Cardiac fibroblast (primary cell): ENCODE data around the gene SRI.

ENCODE experiments used
- DNase-seq, 2 donors: peaks; one replicate each; pipeline versions ENCODE4 v3.0.0 to v3.0.0-alpha.2; 2010; ENCODE audit warnings: low read depth in 2 of 2
- H3K4me3 ChIP-seq, 2 donors: replicated peaks in 1 of 2; 1 replicate in 1 of 2; 2 replicates in 1 of 2; pipeline ENCODE4 v1.5.1; 2011; ENCODE audit warnings: low read depth in 2 of 2, low read length in 2 of 2, mild to moderate bottlenecking in 2 of 2, moderate library complexity in 1 of 2
- TF ChIP-seq, protein P1 (sequence below): IDR thresholded peaks from one replicate; pipeline ENCODE4 v1.5.1; 2011; ENCODE audit warnings: low read depth, mild to moderate bottlenecking, low read length, inconsistent platforms

The SRI gene

GRCh38 chr7:88216276-88216675, 3.6 kb downstream of the SRI start:
- H3K4me3 ChIP-seq = no peak overlapping the region
- DNase-seq = no peak
- TF ChIP-seq, protein P1, sequence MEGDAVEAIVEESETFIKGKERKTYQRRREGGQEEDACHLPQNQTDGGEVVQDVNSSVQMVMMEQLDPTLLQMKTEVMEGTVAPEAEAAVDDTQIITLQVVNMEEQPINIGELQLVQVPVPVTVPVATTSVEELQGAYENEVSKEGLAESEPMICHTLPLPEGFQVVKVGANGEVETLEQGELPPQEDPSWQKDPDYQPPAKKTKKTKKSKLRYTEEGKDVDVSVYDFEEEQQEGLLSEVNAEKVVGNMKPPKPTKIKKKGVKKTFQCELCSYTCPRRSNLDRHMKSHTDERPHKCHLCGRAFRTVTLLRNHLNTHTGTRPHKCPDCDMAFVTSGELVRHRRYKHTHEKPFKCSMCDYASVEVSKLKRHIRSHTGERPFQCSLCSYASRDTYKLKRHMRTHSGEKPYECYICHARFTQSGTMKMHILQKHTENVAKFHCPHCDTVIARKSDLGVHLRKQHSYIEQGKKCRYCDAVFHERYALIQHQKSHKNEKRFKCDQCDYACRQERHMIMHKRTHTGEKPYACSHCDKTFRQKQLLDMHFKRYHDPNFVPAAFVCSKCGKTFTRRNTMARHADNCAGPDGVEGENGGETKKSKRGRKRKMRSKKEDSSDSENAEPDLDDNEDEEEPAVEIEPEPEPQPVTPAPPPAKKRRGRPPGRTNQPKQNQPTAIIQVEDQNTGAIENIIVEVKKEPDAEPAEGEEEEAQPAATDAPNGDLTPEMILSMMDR = no peak

DNA sequence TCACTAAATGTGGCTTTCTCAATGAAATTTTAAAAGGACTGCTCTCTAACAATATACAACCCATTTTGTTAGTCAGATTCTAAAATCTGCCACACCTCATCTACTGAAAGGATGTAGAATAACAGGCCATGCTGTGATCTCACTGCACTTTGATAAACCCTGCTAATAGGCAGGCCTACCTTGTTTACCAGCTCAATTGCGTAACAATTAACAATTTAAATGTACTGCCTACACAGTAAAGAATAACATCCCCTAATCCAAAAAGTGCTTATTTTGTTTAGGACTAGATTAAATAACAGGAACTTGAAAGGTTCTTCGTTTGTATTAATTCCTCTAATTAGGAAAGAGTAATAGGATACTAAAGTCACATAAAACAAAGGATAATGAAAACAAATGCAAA, 4.5 kb downstream of the SRI start:
- H3K4me3 ChIP-seq = no peak overlapping the region
- TF ChIP-seq, protein P1 = no peak
- DNase-seq = no peak

DNA sequence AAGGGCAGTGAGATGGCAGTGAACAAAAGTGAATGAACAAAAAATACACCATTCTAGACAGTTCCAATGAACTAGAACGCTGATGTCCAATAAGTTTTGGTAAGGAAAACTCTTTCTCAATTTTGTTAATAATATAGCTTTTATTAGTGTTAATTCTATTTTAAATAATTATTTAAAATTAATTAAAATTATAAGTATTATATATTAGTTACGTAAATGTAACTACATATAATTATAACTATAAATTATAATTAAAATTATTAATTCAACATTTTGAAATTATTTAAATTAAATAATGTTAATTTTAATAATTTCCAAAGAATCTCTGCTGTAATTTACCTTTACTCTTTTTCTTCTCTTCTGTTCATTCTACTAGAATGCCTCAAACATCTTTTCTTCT, 5.4 kb downstream of the SRI start:
- TF ChIP-seq, protein P1 = no peak
- no peak overlapping the region for H3K4me3 ChIP-seq
- DNase-seq = no peak

- no peak for DNase-seq
- TF ChIP-seq, protein P1 = no peak
- no peak overlapping the region for H3K4me3 ChIP-seq
Measured at GRCh38 chr7:88212918-88213317, 6.9 kb downstream of the SRI start.

- TF ChIP-seq, protein P1 = no peak
- DNase-seq = no peak
- H3K4me3 ChIP-seq = no peak overlapping the region
Measured at GRCh38 chr7:88208521-88208920, 11.3 kb downstream of the SRI start.

GRCh38 chr7:88206254-88206653, 13.6 kb downstream of the SRI start:
- no peak overlapping the region for H3K4me3 ChIP-seq
- TF ChIP-seq, protein P1 = no peak
- DNase-seq = no peak

DNA sequence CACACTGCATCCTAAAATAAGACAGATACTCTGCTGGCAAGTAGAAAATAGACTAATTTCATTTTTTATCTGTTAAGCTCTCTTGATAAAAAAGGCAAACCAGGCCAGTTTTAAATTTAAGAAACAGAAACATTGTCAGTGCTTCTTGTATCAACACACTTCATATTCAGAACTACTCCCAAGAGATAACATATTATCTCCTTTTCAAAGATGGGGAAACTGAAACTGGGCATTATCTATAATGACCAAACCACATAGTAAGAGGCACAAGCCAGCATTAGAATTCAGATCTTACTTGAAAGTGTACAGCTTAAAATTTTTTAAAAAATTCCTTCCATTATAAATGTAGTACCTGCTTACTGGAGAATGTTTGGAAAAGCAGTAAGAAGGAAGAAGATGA, 14.7 kb downstream of the SRI start:
- H3K4me3 ChIP-seq = no peak overlapping the region
- no peak for DNase-seq
- TF ChIP-seq, protein P1 = no peak
